HS-5 (cell line): Measurements from ENCODE around the gene KCNB1.
"Not testable (repeated sequence)": the region's sequence is repeated elsewhere in the genome, so short reads cannot be mapped to it uniquely, and the experiment has no call there.

Experiments
- DNase-seq: peaks from one replicate; pipeline ENCODE4 v3.0.0-alpha.2; 2012; ENCODE audit warnings: low read depth

KCNB1 gene

GRCh38 chr20:49435639-49436038 lies 46.8 kb downstream of the KCNB1 start:
- DNase-seq, result no peak

- no peak for DNase-seq
These were observed 49.1 kb downstream of the KCNB1 start for GRCh38 chr20:49433333-49433732.

GRCh38 chr20:49432550-49432949 lies 49.9 kb downstream of the KCNB1 start:
- no peak for DNase-seq

GRCh38 chr20:49431329-49431728 lies 51.1 kb downstream of the KCNB1 start:
- DNase-seq, result no peak

- DNase-seq, result no peak
These were observed 52.1 kb downstream of the KCNB1 start for GRCh38 chr20:49430320-49430719.

GRCh38 chr20:49427751-49428518 lies 54.5 kb downstream of the KCNB1 start:
- no peak for DNase-seq

- no peak for DNase-seq
These were observed 55.6 kb downstream of the KCNB1 start for GRCh38 chr20:49426873-49427272.

- no peak for DNase-seq
These were observed 56.1 kb downstream of the KCNB1 start for GRCh38 chr20:49426395-49426794.

- no peak for DNase-seq
These were observed 57.9 kb downstream of the KCNB1 start for GRCh38 chr20:49424536-49424935.

- no peak for DNase-seq
These were observed 60.3 kb downstream of the KCNB1 start for GRCh38 chr20:49422161-49422560.

GRCh38 chr20:49420811-49421295 lies 61.6 kb downstream of the KCNB1 start:
- DNase-seq, result no peak

- no peak for DNase-seq
These were observed 62.2 kb downstream of the KCNB1 start for GRCh38 chr20:49420292-49420691.

- no peak for DNase-seq
These were observed 62.7 kb downstream of the KCNB1 start for GRCh38 chr20:49419785-49420184.

GRCh38 chr20:49418809-49419208 lies 63.7 kb downstream of the KCNB1 start:
- DNase-seq, result no peak

- DNase-seq, result no peak
These were observed 64.5 kb downstream of the KCNB1 start for GRCh38 chr20:49417843-49418555.

GRCh38 chr20:49415668-49416044 lies 66.8 kb downstream of the KCNB1 start:
- DNase-seq, result no peak

- DNase-seq, result no peak
These were observed 67.3 kb downstream of the KCNB1 start for GRCh38 chr20:49415005-49415667.

GRCh38 chr20:49413677-49414076 lies 68.8 kb downstream of the KCNB1 start:
- no peak for DNase-seq

- no peak for DNase-seq
These were observed 69.5 kb downstream of the KCNB1 start for GRCh38 chr20:49412953-49413352.

- no peak for DNase-seq
These were observed 70.2 kb downstream of the KCNB1 start for GRCh38 chr20:49412254-49412653.

- no peak for DNase-seq
These were observed 71.1 kb downstream of the KCNB1 start for GRCh38 chr20:49411221-49411925.

GRCh38 chr20:49409975-49410621 lies 72.4 kb downstream of the KCNB1 start:
- DNase-seq, result not testable (repeated sequence)
